Upper lobe of left lung (tissue), 6 donors: ENCODE results near the gene KAZN. TPM values are rescaled to one million over a fixed set of nuclear protein-coding genes. Genes with fewer than 3 reads are reported as not detected.

Experiments
- ATAC-seq, 2 donors: fragments of 200-7000 bp; cut with Tn5 transposase; one replicate each; pipeline ENCODE4 v1.9.1; 2022; ENCODE audit warnings: mild to moderate bottlenecking in 2 of 2, moderate library complexity in 2 of 2; ENCODE audit not compliant: low FRiP score in 2 of 2
- DNase-seq, 2 donors: peaks; one replicate each; pipeline ENCODE4 v3.0.0-alpha.2; 2019 to 2020
- H3K27ac ChIP-seq, 4 donors: fragments of 200-600 bp; sonication (generic); one replicate each; pipeline ENCODE4 v1.5.1; 2016 to 2019
- H3K27me3 ChIP-seq, 4 donors: fragments of 200-600 bp; sonication (generic); one replicate each; pipeline ENCODE4 v1.5.1; 2017 to 2019
- H3K36me3 ChIP-seq, 4 donors: fragments of 200-600 bp; sonication (generic); one replicate each; pipeline ENCODE4 v1.5.1; 2016 to 2019
- H3K4me1 ChIP-seq, 4 donors: fragments of 200-600 bp; sonication (generic); one replicate each; pipeline ENCODE4 v1.5.1; 2018 to 2019
- H3K4me3 ChIP-seq, 4 donors: fragments of 200-600 bp; sonication (generic); one replicate each; pipeline ENCODE4 v1.5.1; 2017 to 2019; ENCODE audit warnings: mild to moderate bottlenecking in 2 of 4, moderate library complexity in 1 of 4
- H3K9me3 ChIP-seq, 4 donors: fragments of 200-600 bp; sonication (generic); one replicate each; pipeline ENCODE4 v1.5.1; 2018 to 2019
- EP300 ChIP-seq, 4 donors: sonication (generic); formaldehyde crosslinking; IDR thresholded peaks; one replicate each; pipeline ENCODE4 v1.5.1; 2017; ENCODE audit warnings: antibody characterized with exemption in 4 of 4, control low read depth in 2 of 4
- POLR2A ChIP-seq, 4 donors: fragments of 450-650 bp; IDR thresholded peaks; one replicate each; pipeline ENCODE4 v1.5.1; 2016 to 2017; ENCODE audit warnings: antibody characterized with exemption in 4 of 4, mild to moderate bottlenecking in 2 of 4
- POLR2AphosphoS5 ChIP-seq, 2 donors: sonication (generic); formaldehyde crosslinking; IDR thresholded peaks; one replicate each; pipeline ENCODE4 v1.5.1; 2017; ENCODE audit warnings: antibody characterized with exemption in 2 of 2
- WGBS, 2 donors: methylation state at CpG; one replicate each; pipeline ENCODE4 v1.1.5; 2017 to 2018; 5-methylcytosine and 5-hydroxymethylcytosine counted together
- total RNA-seq, 6 donors: library from RNA; depleted of rRNA in 4 of 6; stranded (reverse); fragments of >200 nt in 4 of 6; gene quantifications; one replicate each; pipeline versions ENCODE4 v1.1.0 to v1.2.1, GENCODE V29; 2016 to 2021
- TF ChIP-seq, protein P1 (sequence below), 6 experiments: fragments of 450-650 bp in 4 of 6; fragments of 200-600 bp in 2 of 6; sonication (generic) in 2 of 6; IDR thresholded peaks; one replicate each; pipeline ENCODE4 v1.5.1; 2016 to 2019; ENCODE audit warnings: antibody characterized with exemption in 6 of 6
- donor health status: DM: no; HTN: no; CAD: no; lungs with moderate emphysema.
- donor health status: DM: no; HTN: yes; CAD: no; lungs with severe emphysema.

KAZN gene
- total RNA-seq, 6 donors from 2014 or later = 11.5 to 30.0 (median 17.6) TPM

DNA sequence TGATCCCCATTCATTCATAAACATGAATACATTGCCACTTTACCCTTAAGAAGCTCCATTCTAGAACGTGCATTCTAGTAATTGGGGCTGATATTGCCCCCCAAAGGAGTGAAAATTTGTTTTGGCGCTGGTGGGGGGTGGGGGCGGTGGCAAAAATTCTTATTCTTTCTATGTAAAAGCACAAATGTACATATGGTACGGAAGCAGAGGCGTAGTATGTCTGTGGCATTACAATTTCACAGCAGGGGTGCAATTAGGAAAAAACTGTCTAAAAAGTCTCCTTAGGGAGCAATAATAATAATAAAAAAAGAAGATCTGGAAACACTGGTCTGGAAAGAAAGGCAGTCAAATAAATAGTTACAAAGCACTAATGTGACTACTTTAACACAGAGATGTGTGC lies 514.7 kb downstream of the KAZN start:
- Histone ChIP-seq H3K36me3 (no peaks in the 10 kb centered on the region), H3K9me3 (no peaks in the 10 kb centered on the region), H3K4me1 (no peaks in the 10 kb centered on the region), H3K4me3 (no peak overlapping the region), H3K27ac (no peak overlapping the region), H3K27me3 (no peaks in the 10 kb centered on the region)
- TF ChIP-seq, protein P1, sequence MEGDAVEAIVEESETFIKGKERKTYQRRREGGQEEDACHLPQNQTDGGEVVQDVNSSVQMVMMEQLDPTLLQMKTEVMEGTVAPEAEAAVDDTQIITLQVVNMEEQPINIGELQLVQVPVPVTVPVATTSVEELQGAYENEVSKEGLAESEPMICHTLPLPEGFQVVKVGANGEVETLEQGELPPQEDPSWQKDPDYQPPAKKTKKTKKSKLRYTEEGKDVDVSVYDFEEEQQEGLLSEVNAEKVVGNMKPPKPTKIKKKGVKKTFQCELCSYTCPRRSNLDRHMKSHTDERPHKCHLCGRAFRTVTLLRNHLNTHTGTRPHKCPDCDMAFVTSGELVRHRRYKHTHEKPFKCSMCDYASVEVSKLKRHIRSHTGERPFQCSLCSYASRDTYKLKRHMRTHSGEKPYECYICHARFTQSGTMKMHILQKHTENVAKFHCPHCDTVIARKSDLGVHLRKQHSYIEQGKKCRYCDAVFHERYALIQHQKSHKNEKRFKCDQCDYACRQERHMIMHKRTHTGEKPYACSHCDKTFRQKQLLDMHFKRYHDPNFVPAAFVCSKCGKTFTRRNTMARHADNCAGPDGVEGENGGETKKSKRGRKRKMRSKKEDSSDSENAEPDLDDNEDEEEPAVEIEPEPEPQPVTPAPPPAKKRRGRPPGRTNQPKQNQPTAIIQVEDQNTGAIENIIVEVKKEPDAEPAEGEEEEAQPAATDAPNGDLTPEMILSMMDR (IDR thresholded peaks at IDR 0.05) = no peak
- TF ChIP-seq POLR2A (IDR thresholded peaks at IDR 0.05) = no peak
- no peak for TF ChIP-seq POLR2AphosphoS5 (IDR thresholded peaks at IDR 0.05)
- no peak for TF ChIP-seq EP300 (IDR thresholded peaks at IDR 0.05)
- no peak for DNase-seq
- WGBS, 2 donors = 94% methylated on average over 5 of the region's 5 CpGs
- no peak for ATAC-seq

DNA sequence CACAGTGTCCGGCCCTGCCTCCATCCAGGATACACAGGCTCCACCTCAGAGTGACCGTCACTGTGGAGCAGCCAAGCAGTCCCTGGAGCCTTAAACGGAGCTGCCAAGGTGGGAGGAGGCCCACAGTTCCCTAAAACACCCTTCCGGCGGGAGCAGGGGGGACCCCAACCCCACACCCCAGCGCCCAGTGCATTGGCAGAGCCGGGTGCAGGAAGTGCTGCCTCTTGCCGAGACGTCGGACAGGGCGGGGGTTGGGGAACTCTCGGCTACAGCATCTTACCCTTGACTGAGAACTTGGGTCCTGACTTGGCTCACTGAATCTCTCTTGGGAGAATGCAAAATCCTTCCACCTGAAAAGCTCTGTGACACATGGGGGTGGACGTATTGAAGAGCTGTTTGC lies 516.4 kb downstream of the KAZN start:
- H3K4me3 ChIP-seq = no peak overlapping the region
- no peaks in the 10 kb centered on the region for H3K36me3 ChIP-seq
- 93 to 98% methylated on average over 10 to 13 of the region's 13 CpGs for WGBS, 2 donors
- no peak for DNase-seq
- ATAC-seq = no peak
- no peaks in the 10 kb centered on the region for H3K9me3 ChIP-seq
- H3K27ac ChIP-seq = no peak overlapping the region
- TF ChIP-seq, protein P1 (IDR thresholded peaks at IDR 0.05) = no peak
- TF ChIP-seq POLR2AphosphoS5 (IDR thresholded peaks at IDR 0.05) (no peak), POLR2A (IDR thresholded peaks at IDR 0.05) (no peak), EP300 (IDR thresholded peaks at IDR 0.05) (no peak)
- H3K4me1 ChIP-seq = no peaks in the 10 kb centered on the region
- H3K27me3 ChIP-seq = no peaks in the 10 kb centered on the region

DNA sequence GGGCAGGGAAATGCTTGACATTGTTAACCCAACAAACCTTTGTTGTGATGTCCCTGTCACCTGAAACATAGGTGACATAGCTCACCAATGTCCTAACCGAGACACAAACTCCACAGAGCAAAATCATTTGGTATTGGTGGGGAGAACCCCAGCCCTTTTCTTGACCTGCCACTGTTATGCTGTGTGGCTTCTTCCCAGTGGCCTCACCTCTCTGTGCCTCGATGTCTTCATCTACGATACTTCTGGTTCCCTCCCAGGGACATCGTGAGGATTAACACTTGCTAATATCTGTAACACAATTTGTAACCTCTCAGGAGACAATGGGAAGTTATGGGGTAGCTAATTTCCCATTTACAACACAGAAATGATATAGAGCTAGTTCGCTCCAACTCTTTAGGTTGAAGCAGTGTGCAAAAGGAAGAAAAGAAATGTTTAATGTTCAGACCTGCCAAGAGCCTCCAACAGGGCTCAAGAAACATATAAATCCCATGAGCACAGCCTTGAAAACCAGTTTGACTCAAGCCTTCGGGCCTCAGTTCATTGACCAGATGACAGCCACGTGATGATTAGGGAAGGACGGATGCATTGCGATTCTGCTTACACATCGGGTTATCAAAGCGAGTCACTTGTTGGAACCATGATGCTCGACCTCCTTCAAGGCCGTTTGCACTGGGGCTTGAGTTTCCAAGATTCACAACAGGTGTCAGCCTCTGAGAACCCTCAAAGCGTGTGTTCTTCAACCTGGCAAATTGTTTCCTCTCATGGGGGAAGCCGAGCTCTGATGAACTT lies 517.3 kb downstream of the KAZN start:
- no peak for ATAC-seq
- H3K27ac ChIP-seq = no peak overlapping the region
- H3K4me3 ChIP-seq = no peak overlapping the region
- H3K36me3 ChIP-seq = no peaks in the 10 kb centered on the region
- no peaks in the 10 kb centered on the region for H3K27me3 ChIP-seq
- no peaks in the 10 kb centered on the region for H3K4me1 ChIP-seq
- no peak for DNase-seq
- no peaks in the 10 kb centered on the region for H3K9me3 ChIP-seq
- no peak for TF ChIP-seq POLR2AphosphoS5 (IDR thresholded peaks at IDR 0.05)
- TF ChIP-seq, protein P1 (IDR thresholded peaks at IDR 0.05) = no peak
- no peak for TF ChIP-seq POLR2A (IDR thresholded peaks at IDR 0.05)
- no peak for TF ChIP-seq EP300 (IDR thresholded peaks at IDR 0.05)
- WGBS, 2 donors = 91 to 95% methylated on average over 15 of the region's 15 CpGs

DNA sequence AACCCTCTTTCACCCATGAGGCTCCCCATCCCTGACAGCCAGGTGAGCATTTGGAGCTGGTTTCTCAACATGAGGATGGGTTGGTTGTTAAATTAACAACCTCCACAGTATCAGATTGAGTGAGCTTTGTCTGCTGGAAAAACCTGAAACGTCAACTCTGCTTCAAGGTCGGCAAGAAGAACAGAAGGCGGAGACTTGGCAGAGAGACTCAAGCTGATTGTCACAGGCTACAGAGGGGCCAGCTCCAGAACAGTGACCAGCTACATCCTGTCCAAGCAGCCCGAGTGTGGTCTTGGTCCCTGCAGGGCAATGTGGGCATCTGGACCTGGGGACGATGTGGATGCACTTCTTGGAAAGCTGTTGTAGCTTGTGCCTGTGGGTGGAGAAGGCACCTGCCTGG lies 518.5 kb downstream of the KAZN start:
- H3K4me1 ChIP-seq = no peaks in the 10 kb centered on the region
- no peaks in the 10 kb centered on the region for H3K36me3 ChIP-seq
- no peaks in the 10 kb centered on the region for H3K9me3 ChIP-seq
- WGBS, 2 donors = 47 to 63% methylated on average over 5 of the region's 5 CpGs
- no peak for DNase-seq
- no peak for ATAC-seq
- TF ChIP-seq EP300 (IDR thresholded peaks at IDR 0.05) (no peak), POLR2AphosphoS5 (IDR thresholded peaks at IDR 0.05) (no peak), POLR2A (IDR thresholded peaks at IDR 0.05) (no peak)
- TF ChIP-seq, protein P1 (IDR thresholded peaks at IDR 0.05) = no peak
- no peak overlapping the region for H3K4me3 ChIP-seq
- no peaks in the 10 kb centered on the region for H3K27me3 ChIP-seq
- H3K27ac ChIP-seq = no peak overlapping the region
